ENCODE measurements around the gene CLEC16A.

CLEC16A gene

DNA sequence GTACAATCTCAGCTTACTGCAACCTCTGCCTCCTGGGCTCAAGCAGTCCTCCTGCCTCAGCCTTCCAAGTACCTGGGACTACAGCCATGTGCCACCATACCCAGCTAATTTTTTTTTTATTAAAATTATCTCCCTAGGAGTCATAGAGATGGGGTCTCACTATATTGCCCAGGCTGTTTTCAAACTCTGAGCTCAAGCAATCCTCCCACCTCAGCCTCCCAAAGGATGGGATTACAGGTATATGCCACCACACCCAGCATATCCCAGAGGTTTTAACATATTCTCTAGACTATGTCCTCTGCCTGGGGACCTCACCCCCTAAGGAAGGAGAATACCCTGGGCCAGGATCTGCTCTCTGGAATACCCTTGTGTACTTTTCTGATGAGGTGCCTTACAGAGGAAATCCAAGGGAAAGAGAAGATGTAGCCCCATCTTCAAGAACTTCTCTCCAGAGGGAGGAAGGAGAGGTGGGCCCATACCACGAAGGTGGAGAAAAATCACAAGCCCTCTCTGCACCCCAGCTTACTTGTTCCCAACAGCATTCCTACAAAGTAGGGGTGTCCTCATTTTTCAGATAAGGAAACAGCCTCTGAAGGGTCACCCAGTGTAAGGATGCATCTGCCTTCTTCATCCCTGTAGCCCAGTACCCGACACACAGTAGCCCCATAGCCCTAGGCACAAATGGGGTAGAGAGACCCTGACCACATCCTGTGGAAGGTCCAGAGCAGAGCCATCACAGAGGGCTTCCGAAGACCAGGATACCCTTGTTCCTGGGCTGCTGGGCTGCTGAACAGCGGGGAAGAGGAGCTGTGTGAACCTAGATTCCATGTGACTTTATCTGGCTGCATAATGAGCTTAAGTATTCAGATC lies 160.0 kb downstream of the CLEC16A start:
- FAIRE-seq = no peak

DNA sequence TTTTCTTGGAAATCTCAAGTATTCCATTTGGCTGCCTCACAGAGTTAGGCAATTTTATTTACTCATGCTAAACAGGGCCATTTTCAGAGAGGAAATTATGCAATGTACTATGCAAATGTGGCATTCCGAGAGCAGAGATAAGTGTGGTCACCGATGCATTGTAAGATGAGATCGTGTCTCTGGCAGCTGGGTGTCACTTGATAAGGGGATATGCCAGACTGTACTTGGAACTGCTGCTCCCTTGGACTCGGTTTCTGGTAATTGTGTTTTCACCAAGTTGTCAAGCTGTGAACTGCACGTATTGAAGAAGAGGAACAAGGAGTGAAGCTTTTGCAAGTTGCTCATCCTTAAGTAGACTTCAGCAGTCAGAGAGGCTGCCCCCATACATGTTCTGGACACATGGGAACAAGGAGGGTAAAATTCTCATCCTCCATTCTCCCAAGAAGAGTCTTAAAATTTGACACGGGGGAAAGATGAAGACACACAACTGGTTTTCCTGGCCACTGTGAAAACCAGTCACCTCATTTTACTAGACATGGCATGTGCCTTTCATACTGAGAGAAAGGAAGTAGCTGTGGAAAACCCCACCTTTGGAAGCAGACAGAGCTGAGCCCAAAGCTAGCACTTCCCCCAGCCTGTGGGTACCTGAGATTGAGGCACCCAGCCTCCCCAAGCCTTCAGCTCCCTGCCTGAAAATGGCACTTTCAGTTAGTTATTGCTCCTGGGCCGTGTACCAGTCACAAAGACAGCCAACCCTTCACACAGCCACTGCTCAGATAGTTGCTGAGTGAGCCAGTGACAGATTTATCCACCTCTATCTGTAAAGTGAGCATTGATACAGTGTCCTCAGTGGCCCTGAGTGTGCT lies 160.9 kb downstream of the CLEC16A start:
- no peak for FAIRE-seq

DNA sequence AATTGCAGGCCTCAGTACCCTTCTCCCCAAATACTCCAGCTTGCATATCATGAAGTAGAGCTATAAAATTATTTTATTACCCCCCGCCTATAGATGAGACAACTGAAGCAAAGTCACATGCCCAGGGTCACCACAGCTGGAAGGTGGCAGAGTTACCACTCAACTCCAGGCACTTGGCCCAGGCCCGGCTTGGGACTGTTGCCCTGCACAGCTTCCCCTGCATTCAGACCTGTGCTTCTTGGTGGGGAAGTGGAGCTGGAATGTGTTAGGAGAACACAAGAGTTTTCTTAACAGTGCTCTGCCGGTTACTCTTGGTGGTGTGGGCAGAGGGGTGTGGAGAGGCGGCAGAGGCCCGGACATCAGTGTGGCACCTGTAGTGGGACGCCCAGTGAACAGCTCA lies 162.4 kb downstream of the CLEC16A start:
- FAIRE-seq = no peak

DNA sequence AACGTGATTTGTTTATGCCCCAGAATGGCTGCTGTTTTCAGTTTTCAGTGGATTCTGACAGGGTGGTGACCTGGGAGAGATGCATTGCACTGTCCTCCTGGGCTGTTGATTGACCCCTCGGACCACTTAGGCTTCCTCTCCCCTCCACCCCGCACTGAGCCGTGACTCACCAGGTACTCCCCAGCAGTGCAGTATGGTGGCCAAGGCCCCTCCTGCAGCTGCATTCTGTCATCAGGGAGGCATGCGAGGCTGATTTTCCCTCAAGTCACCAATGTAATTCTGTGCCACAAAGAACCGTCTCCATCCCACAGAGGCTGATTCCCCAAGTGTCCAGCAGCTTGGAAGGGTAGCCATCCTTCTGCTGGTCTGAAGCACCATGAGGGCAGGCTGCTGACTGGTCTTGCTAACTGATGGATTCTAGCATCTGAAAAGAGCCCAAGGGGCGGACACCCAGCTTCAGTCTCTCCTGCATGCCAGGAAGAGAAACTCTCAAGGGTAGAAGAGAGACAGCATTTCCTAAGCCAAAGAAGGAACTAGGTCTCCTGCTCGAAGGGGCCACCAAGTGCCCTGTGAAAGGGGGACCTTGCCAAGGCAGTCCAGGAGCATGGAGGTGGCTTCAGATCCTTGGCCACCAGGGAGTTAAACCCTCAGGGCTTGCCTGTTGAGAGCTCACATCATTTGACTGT lies 163.6 kb downstream of the CLEC16A start:
- no peak for FAIRE-seq

DNA sequence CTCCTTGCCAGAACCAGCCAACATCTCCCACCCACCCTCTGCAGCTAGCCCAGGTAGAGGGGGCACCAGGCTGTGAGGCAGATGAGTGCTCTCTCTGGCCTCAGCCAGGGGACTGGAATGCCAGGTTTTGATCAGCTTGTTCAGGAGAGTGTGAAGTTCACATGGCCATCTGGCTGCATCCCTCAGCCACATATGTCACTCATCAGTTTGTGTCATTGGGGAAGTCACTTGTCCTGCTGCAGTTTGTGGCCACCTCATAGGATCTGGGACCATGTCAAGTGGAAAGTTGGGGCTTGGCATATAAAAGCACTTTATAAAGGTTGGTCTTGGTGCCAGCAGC lies 164.1 kb downstream of the CLEC16A start:
- no peak for FAIRE-seq

DNA sequence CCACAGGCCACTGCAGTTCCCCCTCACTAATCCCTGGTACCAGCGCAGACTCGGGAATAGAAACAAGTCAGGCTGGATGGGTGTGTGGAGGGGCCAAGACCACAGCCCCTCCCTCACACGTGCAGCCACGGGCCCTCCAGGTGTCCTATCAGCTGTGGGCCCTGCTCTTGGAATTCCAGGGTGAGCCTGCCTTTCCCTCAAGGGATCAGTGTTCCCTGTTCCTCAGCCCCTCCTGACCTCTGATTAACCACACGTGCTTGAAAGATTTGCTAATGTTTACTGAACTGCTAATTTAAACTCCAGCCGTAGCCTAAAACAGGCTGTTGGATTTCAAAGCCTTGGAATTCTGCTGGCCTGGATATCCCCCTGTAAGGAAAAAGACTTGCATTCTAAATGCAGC lies 165.2 kb downstream of the CLEC16A start:
- no peak for FAIRE-seq

DNA sequence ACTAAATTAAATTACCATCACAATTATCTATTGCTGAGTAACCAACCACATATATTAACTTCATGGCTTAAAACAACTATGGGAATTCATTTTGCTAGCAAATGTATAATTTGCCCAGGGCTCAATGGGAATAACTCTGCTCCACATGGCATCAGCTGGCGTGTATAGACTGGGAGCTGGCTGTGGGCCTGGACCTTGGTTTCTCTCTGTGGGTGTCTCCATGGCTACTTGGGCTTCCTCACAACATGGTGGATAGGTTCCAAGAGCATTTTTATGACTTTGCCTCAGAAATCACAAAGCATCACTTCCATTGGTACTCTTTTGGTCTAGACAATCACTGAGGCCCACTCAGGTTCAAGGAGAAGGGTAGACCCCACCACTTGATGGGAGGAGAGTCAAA lies 166.8 kb downstream of the CLEC16A start:
- no peak for FAIRE-seq

DNA sequence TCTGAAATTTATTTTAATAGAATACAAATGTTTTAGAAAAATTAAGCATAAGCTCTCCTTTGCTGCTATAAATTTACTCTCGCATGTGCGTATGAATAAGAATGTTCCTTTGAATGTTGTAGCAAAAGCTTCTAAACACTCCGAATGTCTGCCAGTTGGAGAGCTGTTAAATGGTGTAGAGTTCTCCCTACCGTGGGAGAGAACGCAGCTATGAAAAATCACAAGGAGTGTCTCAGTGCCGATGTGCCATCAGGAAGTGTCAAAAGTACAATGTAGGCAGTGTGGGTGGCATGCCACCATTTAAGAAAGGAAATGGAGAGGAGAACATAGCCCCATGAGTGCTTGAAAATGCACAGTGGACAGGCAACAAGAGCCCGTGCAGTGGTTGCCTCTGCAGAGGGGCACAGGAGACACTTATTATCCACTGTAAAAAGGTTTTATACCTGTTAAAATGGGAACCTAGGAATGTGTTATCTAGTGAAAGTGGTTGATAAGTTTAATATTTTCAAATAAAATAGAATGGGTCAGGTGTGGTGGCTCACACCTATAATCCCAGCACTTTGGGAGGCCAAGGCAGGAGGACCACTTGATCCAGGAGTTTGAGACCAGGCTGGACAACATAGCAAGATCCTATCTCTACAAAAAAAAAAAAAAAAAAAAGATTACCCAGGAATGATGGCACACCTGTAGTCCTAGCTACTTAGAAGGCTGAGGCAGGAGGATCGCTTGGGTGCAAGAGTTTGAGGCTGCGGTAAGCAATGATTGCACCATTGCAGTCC lies 167.7 kb downstream of the CLEC16A start:
- FAIRE-seq = no peak

DNA sequence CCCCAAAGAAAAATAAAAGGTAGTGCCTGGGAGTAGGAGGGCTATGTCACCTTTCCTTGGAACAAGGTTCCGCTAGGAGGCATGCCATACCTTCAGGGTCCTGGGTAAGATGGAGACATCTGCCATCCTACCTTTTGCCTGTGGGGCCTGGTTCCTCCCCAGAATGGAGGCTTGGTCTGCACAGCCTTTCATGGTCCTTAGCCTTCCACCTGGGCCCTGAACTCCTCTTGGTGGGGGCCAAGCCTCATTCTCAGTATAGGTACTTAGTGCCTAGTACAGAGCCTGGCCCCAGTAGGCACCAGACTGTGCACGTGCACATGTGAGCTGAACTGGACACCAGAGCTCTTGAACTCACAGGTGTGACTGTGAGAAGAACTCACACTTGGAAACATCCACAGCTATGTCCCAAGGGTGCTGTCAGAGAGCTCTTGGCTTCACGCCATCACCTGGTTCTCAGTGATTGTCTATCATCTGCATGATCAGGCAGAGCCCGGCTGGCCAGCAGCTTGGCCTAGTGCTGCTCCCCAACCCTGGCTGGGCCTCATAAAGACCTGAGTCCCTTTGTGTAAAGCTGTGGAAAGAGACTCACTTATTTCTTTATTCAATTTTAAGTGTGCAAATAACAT lies 168.5 kb downstream of the CLEC16A start:
- FAIRE-seq = no peak

DNA sequence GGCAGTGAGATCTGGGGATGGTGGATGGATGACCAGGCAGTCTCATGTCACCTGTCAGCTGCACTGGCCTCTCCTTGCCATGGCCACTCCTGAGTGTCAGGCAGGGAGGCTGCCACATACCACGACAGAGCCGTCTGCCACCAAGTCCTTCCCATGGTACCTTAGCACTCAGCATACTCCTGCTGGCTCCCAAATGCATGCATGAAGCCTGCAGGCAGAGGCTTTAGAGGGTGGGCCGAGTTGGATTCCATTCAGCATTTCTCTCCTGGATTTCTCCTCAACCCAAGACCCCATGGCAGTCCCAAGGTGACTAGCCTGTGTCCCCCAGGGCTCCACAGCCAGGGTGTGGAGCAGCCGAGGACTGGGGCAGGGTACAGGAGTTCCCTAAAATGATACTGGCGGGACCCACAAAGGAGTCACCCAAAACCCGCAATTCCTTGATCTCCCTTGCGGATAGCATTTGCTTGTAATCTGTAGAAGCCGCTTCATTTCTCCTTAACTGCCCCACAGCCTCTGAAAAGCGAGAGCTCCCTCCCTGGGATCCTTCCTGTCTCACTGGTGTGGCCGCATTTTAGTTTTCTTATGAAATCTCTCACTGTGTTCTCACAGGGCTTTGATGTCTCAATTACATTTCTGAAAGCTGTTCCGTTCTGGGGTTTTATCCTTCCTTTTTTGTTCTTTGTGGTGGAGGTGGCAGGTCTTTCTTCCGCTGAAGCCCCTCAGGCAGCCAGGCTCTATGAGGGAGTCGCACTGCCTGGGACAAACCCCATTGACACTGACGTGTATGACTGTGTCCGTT lies 170.2 kb downstream of the CLEC16A start:
- no peak for FAIRE-seq

DNA sequence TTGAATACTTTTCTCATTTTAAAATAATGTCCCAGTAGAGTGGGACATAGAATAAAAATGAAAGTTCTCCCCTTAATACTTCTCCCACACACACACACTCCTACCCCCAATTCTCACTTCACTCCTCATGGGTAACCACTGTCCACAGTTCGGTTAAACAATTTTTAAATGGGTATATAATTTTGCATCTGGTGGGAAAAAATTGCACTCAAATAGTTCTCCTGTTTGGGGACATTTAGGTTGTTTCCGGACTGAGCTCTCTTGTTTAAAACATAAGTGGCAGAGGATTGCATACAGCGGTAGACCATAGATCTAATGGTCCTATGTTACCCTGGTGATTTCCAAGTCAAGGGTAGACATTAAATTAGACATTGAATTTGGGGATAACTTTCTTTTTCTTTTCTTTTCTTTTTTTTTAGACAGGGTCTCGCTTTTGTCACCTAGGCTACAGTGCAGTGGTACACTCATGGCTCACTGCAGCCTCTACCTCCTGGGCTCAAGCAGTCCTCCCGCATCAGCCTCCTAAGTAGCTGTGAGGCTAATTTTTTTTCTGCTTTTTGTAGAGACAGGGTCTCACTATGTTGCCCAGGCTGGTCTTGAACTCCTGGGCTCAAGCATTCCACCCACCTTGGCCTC lies 173.3 kb downstream of the CLEC16A start:
- no peak for FAIRE-seq

DNA sequence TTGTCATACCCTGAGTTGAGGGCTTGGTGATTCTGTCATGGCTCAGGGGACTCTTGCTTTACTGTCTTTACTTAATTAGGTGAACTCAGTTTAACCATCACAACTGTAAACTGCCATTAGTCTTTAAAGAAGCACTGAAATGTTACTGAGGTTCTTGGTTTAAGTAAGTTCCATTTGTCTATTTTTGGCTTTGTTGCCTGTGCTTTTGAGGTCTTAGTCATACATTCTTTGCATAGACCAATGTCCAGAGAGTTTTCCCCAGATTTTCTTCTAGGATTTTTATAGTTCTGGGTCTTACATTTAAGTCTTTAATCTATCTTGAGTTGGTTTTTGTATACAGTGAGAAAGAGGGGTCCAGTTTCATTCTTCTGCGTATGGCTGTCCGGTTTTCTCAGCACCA lies 174.1 kb downstream of the CLEC16A start:
- no peak for FAIRE-seq

DNA sequence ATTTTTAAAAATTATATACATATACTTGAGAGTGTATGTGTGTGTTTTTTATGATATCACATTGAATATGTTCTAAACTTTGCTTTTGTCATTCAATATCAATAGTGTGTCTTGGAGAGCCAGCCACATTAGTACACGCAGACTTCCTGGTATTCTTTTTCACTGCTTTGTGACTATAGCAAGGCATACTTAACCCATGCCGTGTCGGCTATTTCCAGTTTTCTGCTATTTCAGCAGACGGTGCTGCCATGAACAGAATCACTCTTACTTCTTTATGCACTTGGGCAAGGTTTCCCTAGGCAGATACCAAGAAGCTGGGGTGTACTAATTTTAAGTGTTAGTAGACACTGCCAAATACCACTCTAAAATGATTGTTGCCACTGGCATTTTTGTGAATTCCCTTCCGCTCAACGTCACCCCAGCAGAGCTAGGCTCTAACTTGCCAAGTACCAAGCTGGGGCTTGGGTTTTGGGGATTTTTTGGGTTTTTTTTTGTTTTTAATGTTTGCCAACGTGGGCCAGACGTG lies 176.8 kb downstream of the CLEC16A start:
- FAIRE-seq = no peak

DNA sequence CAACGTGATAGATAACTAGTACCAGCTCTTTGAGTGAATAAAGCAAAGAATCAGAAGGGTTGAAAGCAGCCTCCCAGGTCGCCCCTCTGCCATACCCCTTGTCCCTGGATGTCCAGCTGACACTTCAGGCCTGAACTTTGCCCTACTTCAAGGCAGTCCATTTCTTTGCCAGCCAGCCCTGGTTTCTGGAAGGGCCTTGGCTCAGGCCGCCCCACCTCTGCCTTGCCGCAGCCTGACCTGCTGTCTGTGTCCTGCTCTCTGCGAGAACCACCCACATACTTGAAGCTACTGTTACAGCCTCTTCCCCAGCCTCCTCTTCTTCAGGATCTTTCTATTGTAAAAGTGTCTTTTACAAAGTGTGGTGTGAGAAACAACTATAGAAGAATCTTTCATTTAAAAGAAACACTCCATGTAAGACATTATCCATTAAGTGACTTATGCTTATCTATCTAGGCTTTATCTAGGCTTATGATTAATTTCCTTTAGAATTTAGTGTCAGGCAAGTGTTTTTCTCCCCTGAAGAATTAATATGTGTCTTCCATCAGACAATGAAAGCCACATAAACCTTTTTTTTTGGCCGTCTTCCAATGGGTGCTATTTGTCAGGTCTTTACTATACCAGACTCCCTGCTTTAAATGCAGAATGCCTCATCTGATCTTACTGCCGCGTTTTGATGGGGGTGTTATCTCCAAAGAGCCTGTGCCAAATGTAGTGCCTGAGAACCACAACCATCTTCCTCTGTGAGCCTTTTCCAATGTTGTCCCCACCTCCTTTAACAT lies 177.7 kb downstream of the CLEC16A start:
- no peak for FAIRE-seq

DNA sequence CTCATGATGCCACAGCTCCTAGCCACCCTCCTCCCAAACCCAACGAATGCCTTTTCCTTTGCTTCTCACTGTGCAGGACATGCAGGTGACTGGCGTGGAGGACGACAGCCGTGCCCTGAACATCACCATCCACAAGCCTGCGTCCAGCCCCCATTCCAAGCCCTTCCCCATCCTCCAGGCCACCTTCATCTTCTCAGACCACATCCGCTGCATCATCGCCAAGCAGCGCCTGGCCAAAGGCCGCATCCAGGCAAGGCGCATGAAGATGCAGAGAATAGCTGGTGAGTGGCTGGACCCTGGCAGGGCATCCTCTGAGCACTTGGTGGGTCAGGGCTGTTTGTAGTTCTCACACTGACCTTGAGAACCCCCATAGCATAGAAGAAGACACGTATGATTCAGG lies 179.3 kb downstream of the CLEC16A start:
- no peak for FAIRE-seq

DNA sequence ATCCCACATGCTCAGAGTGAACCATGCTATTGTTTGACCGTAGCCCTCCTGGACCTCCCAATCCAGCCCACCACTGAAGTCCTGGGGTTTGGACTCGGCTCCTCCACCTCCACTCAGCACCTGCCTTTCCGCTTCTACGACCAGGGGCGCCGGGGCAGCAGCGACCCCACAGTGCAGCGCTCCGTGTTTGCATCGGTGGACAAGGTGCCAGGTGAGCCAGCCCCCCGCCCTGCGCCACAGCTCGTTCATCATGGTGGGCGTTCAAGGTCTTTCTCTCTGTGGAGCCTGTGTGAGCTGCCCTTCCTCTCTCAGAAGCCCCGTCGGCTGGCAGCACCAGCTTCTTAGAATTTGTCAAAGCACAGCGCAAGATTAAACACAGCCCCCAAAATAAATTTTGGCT lies 181.6 kb downstream of the CLEC16A start:
- no peak for FAIRE-seq

DNA sequence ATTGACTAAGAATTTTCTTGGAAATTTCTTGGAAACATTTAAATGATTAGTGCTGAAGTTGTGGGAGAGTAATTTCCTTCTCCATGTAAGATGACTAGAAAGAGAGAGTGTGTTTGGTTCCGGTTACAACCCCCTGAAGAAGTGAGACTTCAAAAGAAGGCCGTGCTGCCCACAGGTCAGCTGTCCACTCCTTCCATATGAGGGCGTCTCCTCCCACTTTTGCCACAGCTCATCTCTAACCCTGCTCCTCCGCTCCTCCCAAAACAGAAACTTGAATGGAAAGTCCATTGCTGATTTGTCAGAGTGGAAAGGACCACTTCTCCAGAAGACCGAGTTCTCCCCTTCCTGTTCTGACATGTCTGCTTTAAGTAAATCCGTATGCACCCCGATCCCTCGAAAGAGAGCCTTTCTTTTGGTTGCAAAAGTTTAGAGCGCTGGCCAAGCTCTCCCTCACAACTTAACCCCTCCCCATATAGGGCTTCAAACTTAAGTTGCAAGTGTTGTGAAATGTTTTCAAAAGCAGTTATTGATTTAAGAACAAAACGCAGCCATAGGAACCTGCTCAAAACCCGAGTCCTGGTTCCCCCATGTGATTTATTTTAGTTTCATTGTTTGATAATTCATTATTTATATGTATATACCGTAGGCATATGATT lies 182.2 kb downstream of the CLEC16A start:
- no peak for FAIRE-seq

DNA sequence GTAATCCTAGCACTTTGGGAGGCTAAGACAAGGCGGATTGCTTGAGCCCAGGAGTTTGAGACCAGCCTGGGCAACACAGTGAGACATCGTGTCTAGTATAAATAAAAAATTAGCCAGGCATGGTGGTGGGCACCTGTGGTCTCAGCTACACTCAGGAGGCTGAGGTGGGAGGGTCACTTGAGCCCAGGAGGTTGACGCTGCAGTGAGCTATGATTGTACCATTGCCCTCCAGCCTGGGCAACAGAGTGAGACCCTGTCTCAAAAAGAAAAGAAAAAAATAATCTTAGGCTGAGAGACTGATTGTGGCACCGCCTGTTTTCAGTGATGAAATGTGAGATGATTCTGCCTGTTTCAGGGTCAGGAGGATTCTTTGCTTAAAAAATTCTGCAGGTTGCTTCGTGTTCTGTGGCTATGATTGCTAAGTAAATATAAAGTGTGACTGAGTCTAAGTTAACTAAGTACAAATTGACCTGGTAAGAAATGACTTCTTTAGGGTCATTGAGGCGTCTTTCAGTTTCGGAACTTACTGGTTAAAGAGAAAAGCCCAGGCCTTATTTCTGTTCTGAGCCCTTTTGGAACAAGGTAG lies 183.3 kb downstream of the CLEC16A start:
- no peak for FAIRE-seq

Measured in TTC549 (cell line).